ENCODE measurements around the gene EVI5. TPM values are rescaled to one million over a fixed set of nuclear protein-coding genes. Genes with fewer than 3 reads are reported as not detected.
A peak's percentile ranks its signal among the peaks of the same experiment; 100 is the strongest.

Gene EVI5
- polyA plus RNA-seq, 2 of the 4 experiments (the other 2 are of a cell fraction) = 10.2 to 10.4 TPM

DNA sequence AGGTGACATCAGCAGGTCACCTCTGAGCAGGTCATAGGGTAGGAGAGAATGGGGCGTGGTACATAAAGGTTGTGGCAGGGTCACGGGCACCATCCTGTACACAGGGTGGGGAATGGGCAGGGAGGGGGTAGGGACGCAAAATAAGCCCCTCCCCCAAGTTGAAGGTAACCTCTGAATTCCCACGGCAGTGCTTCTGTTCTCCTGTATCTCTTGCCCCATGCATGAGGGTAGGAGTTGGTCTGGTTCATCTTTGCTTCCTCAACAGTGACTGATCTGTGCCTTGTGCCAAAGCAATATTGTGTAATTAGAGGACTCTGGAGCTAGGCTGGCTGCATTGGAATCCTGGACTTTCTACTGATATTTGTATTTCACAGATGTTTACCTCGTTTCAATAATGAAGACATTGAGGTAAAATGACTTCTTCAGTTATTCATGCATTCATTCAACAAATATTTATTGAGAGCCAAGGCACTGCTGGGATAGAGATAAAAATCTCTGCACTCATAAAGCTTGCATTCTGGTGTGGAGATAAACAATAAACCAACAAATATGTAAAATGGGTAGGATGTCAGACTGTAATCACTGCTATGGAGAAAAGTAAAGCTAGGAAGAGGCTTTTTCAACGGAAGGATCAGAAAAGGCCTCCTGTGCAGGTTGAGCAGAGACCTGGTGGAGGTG is 279.8 kb downstream of the EVI5 start:
- peak in 1 of 2 experiments; percentile 38; a peak in 2 of 6 replicates for ATAC-seq

DNA sequence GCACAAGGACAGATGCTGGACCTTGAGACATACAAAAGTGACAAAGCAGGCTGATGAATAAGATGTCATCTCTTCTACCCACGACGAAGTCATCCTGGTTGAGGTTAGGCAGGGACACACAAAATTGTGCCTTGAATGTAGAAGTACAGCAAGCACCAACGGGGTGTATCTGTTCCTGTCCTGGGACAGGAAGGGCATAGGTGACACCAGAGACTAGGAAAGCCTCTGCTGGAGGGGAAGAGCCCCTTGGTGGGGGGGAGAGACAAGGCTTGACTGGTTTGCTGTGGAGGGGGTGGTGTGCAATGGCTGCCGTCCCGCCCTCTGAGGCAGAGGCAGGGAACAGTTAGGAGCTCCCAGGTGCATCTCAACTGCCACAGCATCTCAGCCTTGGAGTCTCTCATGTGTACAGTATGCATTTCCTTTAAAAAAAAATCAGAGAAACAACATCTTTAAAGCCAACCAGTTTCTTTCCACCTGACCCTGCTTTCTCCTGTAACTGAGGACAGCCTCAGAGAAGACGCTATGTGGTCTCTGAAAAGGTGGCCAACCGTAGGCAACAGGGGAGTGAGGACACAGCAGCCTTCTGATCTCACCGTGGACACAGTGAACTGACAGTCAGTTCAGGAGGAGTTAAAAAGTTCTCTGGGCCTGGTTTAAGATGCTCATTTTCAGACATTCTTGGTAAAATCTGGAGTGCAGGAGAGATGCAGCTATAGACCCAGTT is 280.5 kb downstream of the EVI5 start:
- no peak for FAIRE-seq
- POLR2A ChIA-PET = no interaction called here
- no peaks in the 10 kb centered on the region for H3K4me1 ChIP-seq
- no peak overlapping the region for H3K4me3 ChIP-seq
- TF ChIP-seq KDM5A (IDR thresholded peaks at IDR 0.05) = no peak
- TF ChIP-seq, protein P1, sequence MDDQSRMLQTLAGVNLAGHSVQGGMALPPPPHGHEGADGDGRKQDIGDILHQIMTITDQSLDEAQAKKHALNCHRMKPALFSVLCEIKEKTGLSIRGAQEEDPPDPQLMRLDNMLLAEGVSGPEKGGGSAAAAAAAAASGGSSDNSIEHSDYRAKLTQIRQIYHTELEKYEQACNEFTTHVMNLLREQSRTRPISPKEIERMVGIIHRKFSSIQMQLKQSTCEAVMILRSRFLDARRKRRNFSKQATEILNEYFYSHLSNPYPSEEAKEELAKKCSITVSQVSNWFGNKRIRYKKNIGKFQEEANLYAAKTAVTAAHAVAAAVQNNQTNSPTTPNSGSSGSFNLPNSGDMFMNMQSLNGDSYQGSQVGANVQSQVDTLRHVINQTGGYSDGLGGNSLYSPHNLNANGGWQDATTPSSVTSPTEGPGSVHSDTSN (IDR thresholded peaks at IDR 0.05) = no peak
- no peak for TF ChIP-seq MAZ (IDR thresholded peaks at IDR 0.05; ENCODE audit: borderline replicate concordance, low read depth, low read length)
- no peak for TF ChIP-seq CBX8 (IDR thresholded peaks at IDR 0.05)
- TF ChIP-seq, protein P2, sequence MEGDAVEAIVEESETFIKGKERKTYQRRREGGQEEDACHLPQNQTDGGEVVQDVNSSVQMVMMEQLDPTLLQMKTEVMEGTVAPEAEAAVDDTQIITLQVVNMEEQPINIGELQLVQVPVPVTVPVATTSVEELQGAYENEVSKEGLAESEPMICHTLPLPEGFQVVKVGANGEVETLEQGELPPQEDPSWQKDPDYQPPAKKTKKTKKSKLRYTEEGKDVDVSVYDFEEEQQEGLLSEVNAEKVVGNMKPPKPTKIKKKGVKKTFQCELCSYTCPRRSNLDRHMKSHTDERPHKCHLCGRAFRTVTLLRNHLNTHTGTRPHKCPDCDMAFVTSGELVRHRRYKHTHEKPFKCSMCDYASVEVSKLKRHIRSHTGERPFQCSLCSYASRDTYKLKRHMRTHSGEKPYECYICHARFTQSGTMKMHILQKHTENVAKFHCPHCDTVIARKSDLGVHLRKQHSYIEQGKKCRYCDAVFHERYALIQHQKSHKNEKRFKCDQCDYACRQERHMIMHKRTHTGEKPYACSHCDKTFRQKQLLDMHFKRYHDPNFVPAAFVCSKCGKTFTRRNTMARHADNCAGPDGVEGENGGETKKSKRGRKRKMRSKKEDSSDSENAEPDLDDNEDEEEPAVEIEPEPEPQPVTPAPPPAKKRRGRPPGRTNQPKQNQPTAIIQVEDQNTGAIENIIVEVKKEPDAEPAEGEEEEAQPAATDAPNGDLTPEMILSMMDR (IDR thresholded peaks at IDR 0.05) = no peak
- no peak for TF ChIP-seq RARB (CRISPR knock-in tag; IDR thresholded peaks at IDR 0.05)
- no peak for TF ChIP-seq SREBF2 (IDR thresholded peaks at IDR 0.05)
- TF ChIP-seq POLR2AphosphoS2 (conservative IDR thresholded peaks at IDR 0.05; ENCODE audit: low read length) = no peak
- TF ChIP-seq EHMT2 (IDR thresholded peaks at IDR 0.05; ENCODE audit: low read depth) = no peak
- TF ChIP-seq NFE2L2 (conservative IDR thresholded peaks at IDR 0.05; ENCODE audit: low read length) = no peak
- no peak for TF ChIP-seq EHF (CRISPR knock-in tag; IDR thresholded peaks at IDR 0.05)
- no peak for TF ChIP-seq HDAC2 (IDR thresholded peaks at IDR 0.05)
- no peak for TF ChIP-seq RFX5 (IDR thresholded peaks at IDR 0.05)
- TF ChIP-seq FOSL2 (IDR thresholded peaks at IDR 0.05) = no peak
- no peak for TF ChIP-seq FOSL2 (CRISPR knock-in tag; IDR thresholded peaks at IDR 0.05)
- TF ChIP-seq JUN (IDR thresholded peaks at IDR 0.05) = no peak
- no peak for TF ChIP-seq CBX2 (IDR thresholded peaks at IDR 0.05; ENCODE audit: borderline replicate concordance, low read depth)
- TF ChIP-seq, protein P3, sequence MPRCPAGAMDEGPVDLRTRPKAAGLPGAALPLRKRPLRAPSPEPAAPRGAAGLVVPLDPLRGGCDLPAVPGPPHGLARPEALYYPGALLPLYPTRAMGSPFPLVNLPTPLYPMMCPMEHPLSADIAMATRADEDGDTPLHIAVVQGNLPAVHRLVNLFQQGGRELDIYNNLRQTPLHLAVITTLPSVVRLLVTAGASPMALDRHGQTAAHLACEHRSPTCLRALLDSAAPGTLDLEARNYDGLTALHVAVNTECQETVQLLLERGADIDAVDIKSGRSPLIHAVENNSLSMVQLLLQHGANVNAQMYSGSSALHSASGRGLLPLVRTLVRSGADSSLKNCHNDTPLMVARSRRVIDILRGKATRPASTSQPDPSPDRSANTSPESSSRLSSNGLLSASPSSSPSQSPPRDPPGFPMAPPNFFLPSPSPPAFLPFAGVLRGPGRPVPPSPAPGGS (IDR thresholded peaks at IDR 0.05) = no peak
- peak; percentile 31 to 34; a peak in 5 of 6 replicates for ATAC-seq
- CTCF ChIA-PET = no interaction called here
- WGBS (ENCODE audit: missing lambda C conversion rate) = 84% methylated on average over 8 of the region's 8 CpGs
- no peaks in the 10 kb centered on the region for H3K9me3 ChIP-seq
- no peak overlapping the region for H3K4me2 ChIP-seq
- DNase-seq (ENCODE audit: low read depth in 1 of 2, low spot score in 1 of 2) = no peak
- no peak overlapping the region for H3K27ac ChIP-seq

More for the DNA sequence above, 279.8 kb downstream of the EVI5 start:
- FAIRE-seq = no peak
- POLR2A ChIA-PET = no interaction called here
- no peak for DNase-seq (ENCODE audit: low read depth in 1 of 2, low spot score in 1 of 2)
- Histone ChIP-seq H3K9me3 (no peaks in the 10 kb centered on the region), H3K27ac (no peak overlapping the region), H3K4me1 (no peaks in the 10 kb centered on the region), H3K4me2 (no peak overlapping the region), H3K4me3 (no peak overlapping the region)
- CTCF ChIA-PET = interaction anchor here (0.8 kb wide), 1 partner anchor 9 kb away, joined by 3 read pairs; no protein-coding TSS in a partner anchor
- no peak for TF ChIP-seq ESRRA (IDR thresholded peaks at IDR 0.05; ENCODE audit: borderline replicate concordance, low read length)
- no peak for TF ChIP-seq HOXB5 (CRISPR knock-in tag; IDR thresholded peaks at IDR 0.05)
- TF ChIP-seq, protein P4, sequence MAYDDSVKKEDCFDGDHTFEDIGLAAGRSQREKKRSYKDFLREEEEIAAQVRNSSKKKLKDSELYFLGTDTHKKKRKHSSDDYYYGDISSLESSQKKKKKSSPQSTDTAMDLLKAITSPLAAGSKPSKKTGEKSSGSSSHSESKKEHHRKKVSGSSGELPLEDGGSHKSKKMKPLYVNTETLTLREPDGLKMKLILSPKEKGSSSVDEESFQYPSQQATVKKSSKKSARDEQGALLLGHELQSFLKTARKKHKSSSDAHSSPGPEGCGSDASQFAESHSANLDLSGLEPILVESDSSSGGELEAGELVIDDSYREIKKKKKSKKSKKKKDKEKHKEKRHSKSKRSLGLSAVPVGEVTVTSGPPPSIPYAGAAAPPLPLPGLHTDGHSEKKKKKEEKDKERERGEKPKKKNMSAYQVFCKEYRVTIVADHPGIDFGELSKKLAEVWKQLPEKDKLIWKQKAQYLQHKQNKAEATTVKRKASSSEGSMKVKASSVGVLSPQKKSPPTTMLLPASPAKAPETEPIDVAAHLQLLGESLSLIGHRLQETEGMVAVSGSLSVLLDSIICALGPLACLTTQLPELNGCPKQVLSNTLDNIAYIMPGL (CRISPR knock-in tag; IDR thresholded peaks at IDR 0.05; ENCODE audit: borderline replicate concordance) = no peak
- TF ChIP-seq MAFK (IDR thresholded peaks at IDR 0.05; ENCODE audit: partially characterized antibody) = no peak
- TF ChIP-seq NPAS2 (CRISPR knock-in tag; IDR thresholded peaks at IDR 0.05; ENCODE audit: borderline replicate concordance) = no peak
- no peak for TF ChIP-seq CBX2 (IDR thresholded peaks at IDR 0.05; ENCODE audit: borderline replicate concordance, low read depth)
- WGBS (ENCODE audit: missing lambda C conversion rate) = 46% methylated on average over 6 of the region's 6 CpGs
